ENCODE results near the gene MRPL19.

DNA sequence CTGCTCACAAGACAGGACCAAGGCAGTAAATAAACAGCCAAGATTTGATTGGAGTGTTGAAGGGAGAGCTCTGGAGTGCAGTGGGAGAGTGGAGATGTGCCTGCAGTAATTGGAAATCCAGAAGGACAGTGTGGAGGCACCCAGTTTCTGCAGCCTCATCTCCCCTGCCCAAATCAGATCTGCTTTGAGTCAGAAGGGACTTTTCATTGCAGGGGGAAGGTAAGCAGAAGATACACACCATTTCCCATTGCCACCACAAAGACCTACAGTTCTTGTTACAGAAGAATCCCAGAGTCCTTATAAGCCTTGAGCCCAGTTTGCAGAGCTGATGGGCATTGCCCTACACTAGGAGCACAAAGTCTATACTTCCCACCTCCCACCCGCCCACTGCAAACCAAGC, 91.4 kb downstream of the MRPL19 start:
- TF ChIP-seq, protein P1, sequence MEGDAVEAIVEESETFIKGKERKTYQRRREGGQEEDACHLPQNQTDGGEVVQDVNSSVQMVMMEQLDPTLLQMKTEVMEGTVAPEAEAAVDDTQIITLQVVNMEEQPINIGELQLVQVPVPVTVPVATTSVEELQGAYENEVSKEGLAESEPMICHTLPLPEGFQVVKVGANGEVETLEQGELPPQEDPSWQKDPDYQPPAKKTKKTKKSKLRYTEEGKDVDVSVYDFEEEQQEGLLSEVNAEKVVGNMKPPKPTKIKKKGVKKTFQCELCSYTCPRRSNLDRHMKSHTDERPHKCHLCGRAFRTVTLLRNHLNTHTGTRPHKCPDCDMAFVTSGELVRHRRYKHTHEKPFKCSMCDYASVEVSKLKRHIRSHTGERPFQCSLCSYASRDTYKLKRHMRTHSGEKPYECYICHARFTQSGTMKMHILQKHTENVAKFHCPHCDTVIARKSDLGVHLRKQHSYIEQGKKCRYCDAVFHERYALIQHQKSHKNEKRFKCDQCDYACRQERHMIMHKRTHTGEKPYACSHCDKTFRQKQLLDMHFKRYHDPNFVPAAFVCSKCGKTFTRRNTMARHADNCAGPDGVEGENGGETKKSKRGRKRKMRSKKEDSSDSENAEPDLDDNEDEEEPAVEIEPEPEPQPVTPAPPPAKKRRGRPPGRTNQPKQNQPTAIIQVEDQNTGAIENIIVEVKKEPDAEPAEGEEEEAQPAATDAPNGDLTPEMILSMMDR (IDR thresholded peaks at IDR 0.05) = no peak
- TF ChIP-seq POLR2A (IDR thresholded peaks at IDR 0.05) = no peak

Data from lower leg skin (tissue), 3 donors.